K562 (cell line): ENCODE results near the gene CXCL16. TPM values are rescaled to one million over a fixed set of nuclear protein-coding genes. Genes with fewer than 3 reads are reported as not detected.

Experiments
- EP300 ChIP-seq: IDR thresholded peaks from 2 replicates; pipeline ENCODE4 v1.6.1; 2012; ENCODE audit warnings: low read length, improper control_type of control experiment
- GATAD2B ChIP-seq: fragments of 450-650 bp; IDR thresholded peaks from 2 replicates; pipeline ENCODE4 v1.6.1; 2017; ENCODE audit warnings: mild to moderate bottlenecking, borderline replicate concordance
- GTF2E2 ChIP-seq: fragments of 200-800 bp; sonication (Bioruptor generic); IDR thresholded peaks from 2 replicates; pipeline ENCODE4 v1.6.1; 2016; ENCODE audit warnings: missing genetic modification characterization, missing compliant biosample characterization
- JUN ChIP-seq, 2 experiments: sonication (generic) in 1 of 2; formaldehyde crosslinking in 1 of 2; IDR thresholded peaks; 2 replicates each; pipeline versions ENCODE4 v1.6.1 to v1.8.0; 2012 to 2022; ENCODE audit warnings: borderline replicate concordance in 2 of 2, mild to moderate bottlenecking in 2 of 2, improper control_type of control experiment in 1 of 2, low read depth in 1 of 2, low read length in 1 of 2, missing genetic modification reagents in 1 of 2
- POLR2A ChIP-seq: fragments of 450-650 bp; conservative IDR thresholded peaks from 2 replicates; pipeline ENCODE4 v1.6.1; 2016
- RCOR1 ChIP-seq, 2 experiments: IDR thresholded peaks; 2 replicates each; pipeline ENCODE4 v1.6.1; 2012; ENCODE audit warnings: low read depth in 2 of 2, low read length in 2 of 2, borderline replicate concordance in 1 of 2, improper control_type of control experiment in 1 of 2
- TRIM24 ChIP-seq, 2 experiments: fragments of 450-650 bp; IDR thresholded peaks; 2 replicates each; pipeline ENCODE4 v1.6.1; 2016
- ZFP30 ChIP-seq: fragments of 250-450 bp; sonication (Bioruptor Pico); IDR thresholded peaks from 2 replicates; pipeline ENCODE4 v1.8.0; 2022; ENCODE audit warnings: moderate library complexity, mild to moderate bottlenecking, inconsistent platforms, borderline replicate concordance
- ZFX ChIP-seq: sonication (generic); formaldehyde crosslinking; IDR thresholded peaks from 2 replicates; pipeline ENCODE4 v1.8.0; 2022; ENCODE audit warnings: mild to moderate bottlenecking, missing genetic modification reagents, moderate library complexity
- ZNF551 ChIP-seq: fragments of 250-450 bp; sonication (Bioruptor Pico); IDR thresholded peaks from 2 replicates; pipeline ENCODE4 v1.5.0; 2021; ENCODE audit warnings: mild to moderate bottlenecking, moderate library complexity
- ZNF766 ChIP-seq: fragments of 200-800 bp; sonication (Bioruptor generic); conservative IDR thresholded peaks from 2 replicates; pipeline ENCODE4 v1.6.1; 2016; ENCODE audit warnings: missing genetic modification characterization, missing compliant biosample characterization
- polyA plus RNA-seq, 8 experiments: library from polyadenylated mRNA; depleted of rRNA in 4 of 8; stranded (reverse) in 5 of 8; unstranded in 3 of 8; fragments of >200 nt; fragmentation: Nextera tagmentation in 2 of 8; fragmentation: Illumina TruSeq in 1 of 8; extraction: Ambion mirVana in 2 of 8; extraction: Trizol in 1 of 8; gene quantifications; 2 replicates each; pipeline versions ENCODE4 v1.2.1 to v1.2.3, GENCODE V29; 2011 to 2014; ENCODE audit warnings: inconsistent platforms in 1 of 8, missing spikeins in 1 of 8
- total RNA-seq, 7 experiments: library from RNA; depleted of rRNA in 6 of 7; stranded (reverse); fragments of >200 nt in 6 of 7; fragmentation: Illumina TruSeq in 2 of 7; extraction: Trizol in 2 of 7; gene quantifications; 2 replicates each; pipeline versions ENCODE4 v1.2.1 to v1.2.3, GENCODE V29; 2011 to 2021; ENCODE audit warnings: low replicate concordance in 1 of 7
- TF ChIP-seq, protein P1 (sequence below): fragments of 150-350 bp; IDR thresholded peaks from 2 replicates; pipeline ENCODE4 v1.6.1; 2014; ENCODE audit warnings: low read depth, mild to moderate bottlenecking, low read length, borderline replicate concordance
- TF ChIP-seq, protein P2 (sequence below): fragments of 450-650 bp; IDR thresholded peaks from 2 replicates; pipeline ENCODE4 v1.6.1; 2017; ENCODE audit warnings: antibody characterized with exemption, mild to moderate bottlenecking
- TF ChIP-seq, protein P3 (sequence below): IDR thresholded peaks from 2 replicates; pipeline ENCODE4 v1.6.1; 2012; ENCODE audit warnings: low read depth, low read length, improper control_type of control experiment, borderline replicate concordance
- TF ChIP-seq, protein P4 (sequence below), 2 experiments: fragments of 450-650 bp; IDR thresholded peaks; 2 replicates each; pipeline ENCODE4 v1.6.1; 2016

CXCL16 gene
- total and polyA plus RNA-seq, 9 of the 15 experiments (the other 6 are each of a cell fraction or from before 2014, with no cell fraction given), result 0.05 to 0.68 (median 0.22) TPM; not detected in 2

DNA sequence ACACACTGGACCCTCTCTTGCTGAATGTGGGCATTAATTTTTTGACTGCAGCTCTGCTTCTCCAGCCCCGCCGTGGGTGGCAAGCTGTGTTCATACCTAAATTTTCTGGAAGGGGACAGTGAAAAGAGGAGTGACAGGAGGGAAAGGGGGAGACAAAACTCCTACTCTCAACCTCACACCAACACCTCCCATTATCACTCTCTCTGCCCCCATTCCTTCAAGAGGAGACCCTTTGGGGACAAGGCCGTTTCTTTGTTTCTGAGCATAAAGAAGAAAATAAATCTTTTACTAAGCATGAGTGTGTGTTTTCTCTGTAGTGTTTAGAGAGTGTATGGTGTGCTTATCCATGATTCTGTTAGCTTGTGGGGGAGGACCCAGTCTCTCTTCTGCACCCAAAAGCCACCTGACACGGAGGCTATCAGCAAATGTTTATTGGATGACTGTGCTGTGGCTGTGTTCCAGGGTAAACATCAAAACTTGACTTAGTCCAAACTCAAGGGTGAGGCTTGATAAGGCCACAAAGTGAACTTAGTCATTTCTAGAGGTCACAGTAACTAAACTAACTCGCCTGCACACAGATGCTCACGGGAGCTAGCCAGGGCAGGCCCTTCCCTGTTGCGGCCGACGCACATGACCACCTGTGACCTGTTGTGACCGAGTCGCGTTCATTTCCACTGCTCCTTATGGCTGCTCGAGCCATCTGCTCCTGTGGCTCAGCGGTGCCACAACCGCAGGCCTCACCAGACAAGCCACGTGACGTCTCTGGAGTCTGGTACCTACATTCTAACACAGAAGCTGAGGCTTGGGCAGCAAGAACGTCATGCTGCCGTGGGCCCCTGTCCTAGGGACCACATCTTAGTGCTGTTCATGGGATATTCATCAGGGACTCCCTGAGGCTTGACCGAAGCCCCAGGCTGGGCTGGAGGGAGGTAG is 18.3 kb downstream of the CXCL16 start (continued):
- TF ChIP-seq, protein P1, sequence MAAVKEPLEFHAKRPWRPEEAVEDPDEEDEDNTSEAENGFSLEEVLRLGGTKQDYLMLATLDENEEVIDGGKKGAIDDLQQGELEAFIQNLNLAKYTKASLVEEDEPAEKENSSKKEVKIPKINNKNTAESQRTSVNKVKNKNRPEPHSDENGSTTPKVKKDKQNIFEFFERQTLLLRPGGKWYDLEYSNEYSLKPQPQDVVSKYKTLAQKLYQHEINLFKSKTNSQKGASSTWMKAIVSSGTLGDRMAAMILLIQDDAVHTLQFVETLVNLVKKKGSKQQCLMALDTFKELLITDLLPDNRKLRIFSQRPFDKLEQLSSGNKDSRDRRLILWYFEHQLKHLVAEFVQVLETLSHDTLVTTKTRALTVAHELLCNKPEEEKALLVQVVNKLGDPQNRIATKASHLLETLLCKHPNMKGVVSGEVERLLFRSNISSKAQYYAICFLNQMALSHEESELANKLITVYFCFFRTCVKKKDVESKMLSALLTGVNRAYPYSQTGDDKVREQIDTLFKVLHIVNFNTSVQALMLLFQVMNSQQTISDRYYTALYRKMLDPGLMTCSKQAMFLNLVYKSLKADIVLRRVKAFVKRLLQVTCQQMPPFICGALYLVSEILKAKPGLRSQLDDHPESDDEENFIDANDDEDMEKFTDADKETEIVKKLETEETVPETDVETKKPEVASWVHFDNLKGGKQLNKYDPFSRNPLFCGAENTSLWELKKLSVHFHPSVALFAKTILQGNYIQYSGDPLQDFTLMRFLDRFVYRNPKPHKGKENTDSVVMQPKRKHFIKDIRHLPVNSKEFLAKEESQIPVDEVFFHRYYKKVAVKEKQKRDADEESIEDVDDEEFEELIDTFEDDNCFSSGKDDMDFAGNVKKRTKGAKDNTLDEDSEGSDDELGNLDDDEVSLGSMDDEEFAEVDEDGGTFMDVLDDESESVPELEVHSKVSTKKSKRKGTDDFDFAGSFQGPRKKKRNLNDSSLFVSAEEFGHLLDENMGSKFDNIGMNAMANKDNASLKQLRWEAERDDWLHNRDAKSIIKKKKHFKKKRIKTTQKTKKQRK, result no peak
- TF ChIP-seq, protein P2, sequence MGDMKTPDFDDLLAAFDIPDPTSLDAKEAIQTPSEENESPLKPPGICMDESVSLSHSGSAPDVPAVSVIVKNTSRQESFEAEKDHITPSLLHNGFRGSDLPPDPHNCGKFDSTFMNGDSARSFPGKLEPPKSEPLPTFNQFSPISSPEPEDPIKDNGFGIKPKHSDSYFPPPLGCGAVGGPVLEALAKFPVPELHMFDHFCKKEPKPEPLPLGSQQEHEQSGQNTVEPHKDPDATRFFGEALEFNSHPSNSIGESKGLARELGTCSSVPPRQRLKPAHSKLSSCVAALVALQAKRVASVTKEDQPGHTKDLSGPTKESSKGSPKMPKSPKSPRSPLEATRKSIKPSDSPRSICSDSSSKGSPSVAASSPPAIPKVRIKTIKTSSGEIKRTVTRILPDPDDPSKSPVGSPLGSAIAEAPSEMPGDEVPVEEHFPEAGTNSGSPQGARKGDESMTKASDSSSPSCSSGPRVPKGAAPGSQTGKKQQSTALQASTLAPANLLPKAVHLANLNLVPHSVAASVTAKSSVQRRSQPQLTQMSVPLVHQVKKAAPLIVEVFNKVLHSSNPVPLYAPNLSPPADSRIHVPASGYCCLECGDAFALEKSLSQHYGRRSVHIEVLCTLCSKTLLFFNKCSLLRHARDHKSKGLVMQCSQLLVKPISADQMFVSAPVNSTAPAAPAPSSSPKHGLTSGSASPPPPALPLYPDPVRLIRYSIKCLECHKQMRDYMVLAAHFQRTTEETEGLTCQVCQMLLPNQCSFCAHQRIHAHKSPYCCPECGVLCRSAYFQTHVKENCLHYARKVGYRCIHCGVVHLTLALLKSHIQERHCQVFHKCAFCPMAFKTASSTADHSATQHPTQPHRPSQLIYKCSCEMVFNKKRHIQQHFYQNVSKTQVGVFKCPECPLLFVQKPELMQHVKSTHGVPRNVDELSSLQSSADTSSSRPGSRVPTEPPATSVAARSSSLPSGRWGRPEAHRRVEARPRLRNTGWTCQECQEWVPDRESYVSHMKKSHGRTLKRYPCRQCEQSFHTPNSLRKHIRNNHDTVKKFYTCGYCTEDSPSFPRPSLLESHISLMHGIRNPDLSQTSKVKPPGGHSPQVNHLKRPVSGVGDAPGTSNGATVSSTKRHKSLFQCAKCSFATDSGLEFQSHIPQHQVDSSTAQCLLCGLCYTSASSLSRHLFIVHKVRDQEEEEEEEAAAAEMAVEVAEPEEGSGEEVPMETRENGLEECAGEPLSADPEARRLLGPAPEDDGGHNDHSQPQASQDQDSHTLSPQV, result no peak
- TF ChIP-seq, protein P3, sequence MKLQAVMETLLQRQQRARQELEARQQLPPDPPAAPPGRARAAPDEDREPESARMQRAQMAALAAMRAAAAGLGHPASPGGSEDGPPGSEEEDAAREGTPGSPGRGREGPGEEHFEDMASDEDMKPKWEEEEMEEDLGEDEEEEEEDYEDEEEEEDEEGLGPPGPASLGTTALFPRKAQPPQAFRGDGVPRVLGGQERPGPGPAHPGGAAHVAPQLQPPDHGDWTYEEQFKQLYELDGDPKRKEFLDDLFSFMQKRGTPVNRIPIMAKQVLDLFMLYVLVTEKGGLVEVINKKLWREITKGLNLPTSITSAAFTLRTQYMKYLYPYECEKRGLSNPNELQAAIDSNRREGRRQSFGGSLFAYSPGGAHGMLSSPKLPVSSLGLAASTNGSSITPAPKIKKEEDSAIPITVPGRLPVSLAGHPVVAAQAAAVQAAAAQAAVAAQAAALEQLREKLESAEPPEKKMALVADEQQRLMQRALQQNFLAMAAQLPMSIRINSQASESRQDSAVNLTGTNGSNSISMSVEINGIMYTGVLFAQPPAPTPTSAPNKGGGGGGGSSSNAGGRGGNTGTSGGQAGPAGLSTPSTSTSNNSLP, result 0 out of 2 replicates have a peak, but pooled peaks have one; percentile 41
- TF ChIP-seq RCOR1 (IDR thresholded peaks at IDR 0.05; ENCODE audit: borderline replicate concordance in 1 of 2, low read depth in 2 of 2, low read length in 2 of 2) (peak; percentile 70 to 96; a peak in 3 of 4 replicates), TRIM24 (IDR thresholded peaks at IDR 0.05) (peak in 1 of 2 experiments; percentile 74; a peak in 3 of 4 replicates), JUN (IDR thresholded peaks at IDR 0.05; ENCODE audit: borderline replicate concordance, low read depth, low read length) (peak; percentile 54; the same call in 1 of the 2 replicates), JUN (CRISPR knock-in tag; IDR thresholded peaks at IDR 0.05; ENCODE audit: borderline replicate concordance) (no peak), EP300 (peak; percentile 55), ZNF551 (CRISPR knock-in tag) (no peak), ZFX (CRISPR knock-in tag) (peak; percentile 93), GTF2E2 (tag) (no peak), ZFP30 (CRISPR knock-in tag) (no peak), POLR2A (no peak), ZNF766 (CRISPR knock-in tag) (peak; percentile 73), GATAD2B (no peak)
- TF ChIP-seq, protein P4, sequence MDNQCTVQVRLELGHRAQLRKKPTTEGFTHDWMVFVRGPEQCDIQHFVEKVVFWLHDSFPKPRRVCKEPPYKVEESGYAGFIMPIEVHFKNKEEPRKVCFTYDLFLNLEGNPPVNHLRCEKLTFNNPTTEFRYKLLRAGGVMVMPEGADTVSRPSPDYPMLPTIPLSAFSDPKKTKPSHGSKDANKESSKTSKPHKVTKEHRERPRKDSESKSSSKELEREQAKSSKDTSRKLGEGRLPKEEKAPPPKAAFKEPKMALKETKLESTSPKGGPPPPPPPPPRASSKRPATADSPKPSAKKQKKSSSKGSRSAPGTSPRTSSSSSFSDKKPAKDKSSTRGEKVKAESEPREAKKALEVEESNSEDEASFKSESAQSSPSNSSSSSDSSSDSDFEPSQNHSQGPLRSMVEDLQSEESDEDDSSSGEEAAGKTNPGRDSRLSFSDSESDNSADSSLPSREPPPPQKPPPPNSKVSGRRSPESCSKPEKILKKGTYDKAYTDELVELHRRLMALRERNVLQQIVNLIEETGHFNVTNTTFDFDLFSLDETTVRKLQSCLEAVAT (IDR thresholded peaks at IDR 0.05), result peak in 1 of 2 experiments; percentile 82; a peak in 2 of 4 replicates
